Keratinocyte (primary cell): ENCODE results near the gene ROS1. TPM values are rescaled to one million over a fixed set of nuclear protein-coding genes. Genes with fewer than 3 reads are reported as not detected.

Experiments used
- DNase-seq: peaks from one replicate; pipeline ENCODE4 v3.0.0-alpha.2; 2011; ENCODE audit warnings: low read depth, missing footprints, low spot score
- FAIRE-seq: peaks from 2 replicates; lab custom pipeline; 2011; peaks lifted over from hg19 to GRCh38; lab: Jason Lieb, UNC
- H2AFZ ChIP-seq: 2 replicates; pipeline ENCODE4 v1.6.0; 2012; ENCODE audit warnings: low read length, control low read depth, inconsistent platforms; ENCODE audit not compliant: control insufficient read depth
- H3K27ac ChIP-seq: 2 replicates; pipeline ENCODE4 v1.5.1; 2011; ENCODE audit warnings: low read length; ENCODE audit not compliant: control insufficient read depth, insufficient read depth
- H3K27me3 ChIP-seq: 3 replicates; pipeline ENCODE4 v1.6.0; 2011; ENCODE audit warnings: low read length; ENCODE audit not compliant: control insufficient read depth, insufficient read depth; ENCODE audit errors: extremely low read depth
- H3K36me3 ChIP-seq, 2 experiments: 2 replicates in 1 of 2; 3 replicates in 1 of 2; pipeline ENCODE4 v1.5.1; 2011; ENCODE audit warnings: low read length in 2 of 2, mild to moderate bottlenecking in 1 of 2; ENCODE audit not compliant: control insufficient read depth in 2 of 2, insufficient read depth in 2 of 2; ENCODE audit errors: extremely low read depth in 1 of 2
- H3K4me1 ChIP-seq: 3 replicates; pipeline ENCODE4 v1.5.1; 2011; ENCODE audit warnings: low read length; ENCODE audit not compliant: control insufficient read depth, insufficient read depth; ENCODE audit errors: extremely low read depth
- H3K4me2 ChIP-seq: 3 replicates; pipeline ENCODE4 v1.6.0; 2011; ENCODE audit warnings: low read depth, low read length; ENCODE audit not compliant: control insufficient read depth, insufficient read depth; ENCODE audit errors: extremely low read depth
- H3K4me3 ChIP-seq, 3 experiments: fragments of 200-600 bp in 1 of 3; sonication (generic) in 1 of 3; 2 replicates in 2 of 3; 3 replicates in 1 of 3; pipeline ENCODE4 v1.5.1; 2011 to 2016; ENCODE audit warnings: low read length in 3 of 3, mild to moderate bottlenecking in 3 of 3, control low read depth in 2 of 3, inconsistent platforms in 1 of 3, low read depth in 1 of 3, mixed read lengths in 1 of 3, mixed run types in 1 of 3, moderate library complexity in 1 of 3; ENCODE audit not compliant: control insufficient read depth in 2 of 3, insufficient read depth in 2 of 3; ENCODE audit errors: extremely low read depth in 1 of 3
- H3K79me2 ChIP-seq: 2 replicates; pipeline ENCODE4 v1.6.0; 2012; ENCODE audit warnings: low read length; ENCODE audit not compliant: control insufficient read depth, insufficient read depth
- H3K9ac ChIP-seq: 3 replicates; pipeline ENCODE4 v1.6.0; 2011; ENCODE audit warnings: low read length; ENCODE audit not compliant: control insufficient read depth, insufficient read depth; ENCODE audit errors: extremely low read depth
- H3K9me1 ChIP-seq: 3 replicates; pipeline ENCODE4 v1.6.0; 2011; ENCODE audit warnings: low read length; ENCODE audit not compliant: control insufficient read depth, insufficient read depth; ENCODE audit errors: extremely low read depth
- H3K9me3 ChIP-seq: 2 replicates; pipeline ENCODE4 v1.5.1; 2012; ENCODE audit warnings: low read depth, low read length; ENCODE audit not compliant: control insufficient read depth
- H4K20me1 ChIP-seq: 3 replicates; pipeline ENCODE4 v1.6.0; 2011; ENCODE audit warnings: low read length; ENCODE audit not compliant: control insufficient read depth, insufficient read depth; ENCODE audit errors: extremely low read depth
- CTCF ChIP-seq, 3 experiments: IDR thresholded peaks in 1 of 3; conservative IDR thresholded peaks in 1 of 3; optimal IDR thresholded peaks in 1 of 3; 2 replicates in 2 of 3; 3 replicates in 1 of 3; pipeline versions ENCODE3 to v1.5.1; 2011; ENCODE audit warnings: low read length in 3 of 3, mild to moderate bottlenecking in 3 of 3, moderate library complexity in 2 of 3, control low read depth in 1 of 3, inconsistent platforms in 1 of 3; ENCODE audit not compliant: insufficient read depth in 2 of 3; ENCODE audit errors: extremely low read depth in 1 of 3
- EZH2 ChIP-seq: IDR thresholded peaks from one replicate; pipeline ENCODE4 v1.6.1; 2012; ENCODE audit warnings: inconsistent platforms, mild to moderate bottlenecking, low read length, moderate library complexity
- dilution Hi-C: fragments of 300-500 bp; cut with MboI; formaldehyde crosslinking; loops from one replicate; pipeline ENCODE4 v1.7.0; 2020; ENCODE audit warnings: low sequenced_read_pairs; ENCODE audit not compliant: extremely low pct_ligation_motif_present
- polyA plus RNA-seq, 5 experiments: library from polyadenylated mRNA; depleted of rRNA in 3 of 5; stranded (reverse) in 3 of 5; stranded (forward) in 1 of 5; unstranded in 1 of 5; fragments of >200 nt; gene quantifications; 1 replicate in 1 of 5; 2 replicates in 3 of 5; 3 replicates in 1 of 5; pipeline versions ENCODE4 v1.2.1 to v1.2.3, GENCODE V29; 2011 to 2012; ENCODE audit warnings: missing spikeins in 2 of 5, low read depth in 1 of 5, low replicate concordance in 1 of 5

Gene ROS1
- polyA plus RNA-seq, 1 donor (not counting 4 experiments of a cell fraction or from before 2014, with no cell fraction given), result 0.16 TPM

GRCh38 chr6:117351521-117351920 is 74.2 kb downstream of the ROS1 start:
- no peak overlapping the region for H3K27ac ChIP-seq
- H4K20me1 ChIP-seq, result no peaks in the 10 kb centered on the region
- no peak overlapping the region for H3K9ac ChIP-seq
- H3K27me3 ChIP-seq, result no peaks in the 10 kb centered on the region
- no peaks in the 10 kb centered on the region for H3K9me3 ChIP-seq
- H2AFZ ChIP-seq, result no peak overlapping the region
- no peak overlapping the region for H3K4me2 ChIP-seq
- no peaks in the 10 kb centered on the region for H3K4me1 ChIP-seq
- FAIRE-seq, result no peak
- H3K79me2 ChIP-seq, result no peaks in the 10 kb centered on the region
- no peak for DNase-seq
- dilution Hi-C loops, result no loop called here
- H3K9me1 ChIP-seq, result no peaks in the 10 kb centered on the region
- no peak overlapping the region for H3K4me3 ChIP-seq
- no peaks in the 10 kb centered on the region for H3K36me3 ChIP-seq
- no peak for TF ChIP-seq EZH2
- no peak for TF ChIP-seq CTCF (optimal IDR thresholded peaks at IDR 0.05 in 1 of 3, IDR thresholded peaks at IDR 0.05 in 1 of 3, conservative IDR thresholded peaks at IDR 0.05 in 1 of 3; ENCODE audit: extremely low read depth in 1 of 3, insufficient read depth in 2 of 3, low read length in 3 of 3)

GRCh38 chr6:117346142-117346930 is 79.4 kb downstream of the ROS1 start:
- no peak for FAIRE-seq
- no peak overlapping the region for H3K27ac ChIP-seq
- dilution Hi-C loops, result no loop called here

More at GRCh38 chr6:117346142-117346930, 79.4 kb downstream of the ROS1 start:
- H3K9me3 ChIP-seq, result no peaks in the 10 kb centered on the region
- TF ChIP-seq CTCF (optimal IDR thresholded peaks at IDR 0.05 in 1 of 3, IDR thresholded peaks at IDR 0.05 in 1 of 3, conservative IDR thresholded peaks at IDR 0.05 in 1 of 3; ENCODE audit: extremely low read depth in 1 of 3, insufficient read depth in 2 of 3, low read length in 3 of 3), result peak in 1 of 3 experiments; percentile 35
- no peak for TF ChIP-seq EZH2
- H2AFZ ChIP-seq, result peak overlapping the region; percentile 60
- H3K36me3 ChIP-seq, result no peaks in the 10 kb centered on the region
- no peaks in the 10 kb centered on the region for H3K27me3 ChIP-seq
- H3K79me2 ChIP-seq, result no peaks in the 10 kb centered on the region
- no peak for DNase-seq
- H3K4me3 ChIP-seq, result no peak overlapping the region
- no peaks in the 10 kb centered on the region for H4K20me1 ChIP-seq
- H3K4me1 ChIP-seq, result no peaks in the 10 kb centered on the region
- no peak overlapping the region for H3K4me2 ChIP-seq
- no peak overlapping the region for H3K9ac ChIP-seq
- H3K9me1 ChIP-seq, result no peaks in the 10 kb centered on the region
